Aorta (tissue), 5 donors: Measurements from ENCODE around the gene FHIP1B. TPM values are rescaled to one million over a fixed set of nuclear protein-coding genes. Genes with fewer than 3 reads are reported as not detected.

Experiments
- ATAC-seq: fragments of 200-7000 bp; cut with Tn5 transposase; one replicate; pipeline ENCODE4 v1.9.1; 2022; ENCODE audit warnings: moderate library complexity; ENCODE audit not compliant: low FRiP score
- DNase-seq, 2 donors: peaks; one replicate each; pipeline ENCODE4 v3.0.0-alpha.2; 2020
- H3K27ac ChIP-seq, 2 donors: one replicate each; pipeline ENCODE4 v1.5.1; 2013; ENCODE audit warnings: low read length in 2 of 2, mild to moderate bottlenecking in 2 of 2, moderate library complexity in 2 of 2, control low read depth in 1 of 2, inconsistent platforms in 1 of 2, low read depth in 1 of 2
- H3K27me3 ChIP-seq, 2 donors: one replicate each; pipeline ENCODE4 v1.6.1; 2013; ENCODE audit warnings: control low read depth in 1 of 2, low read length in 1 of 2, mild to moderate bottlenecking in 1 of 2, moderate library complexity in 1 of 2; ENCODE audit not compliant: insufficient read depth in 2 of 2, control insufficient read depth in 1 of 2
- H3K36me3 ChIP-seq, 2 donors: one replicate each; pipeline ENCODE4 v1.6.1; 2013; ENCODE audit warnings: control low read depth in 1 of 2, low read length in 1 of 2, mild to moderate bottlenecking in 1 of 2; ENCODE audit not compliant: insufficient read depth in 2 of 2, control insufficient read depth in 1 of 2
- H3K4me1 ChIP-seq, 2 donors: one replicate each; pipeline ENCODE4 v1.6.1; 2013; ENCODE audit warnings: low read length in 2 of 2, control low read depth in 1 of 2, mild to moderate bottlenecking in 1 of 2, moderate library complexity in 1 of 2; ENCODE audit not compliant: insufficient read depth in 2 of 2, control insufficient read depth in 1 of 2
- H3K4me3 ChIP-seq, 2 donors: one replicate each; pipeline ENCODE4 v1.5.1; 2013; ENCODE audit warnings: low read length in 2 of 2, control low read depth in 1 of 2, mild to moderate bottlenecking in 1 of 2
- H3K9me3 ChIP-seq: one replicate; pipeline ENCODE4 v1.6.1; 2013; ENCODE audit warnings: mild to moderate bottlenecking, low read length; ENCODE audit not compliant: control insufficient read depth
- WGBS, 2 donors: extraction: QIAGEN DNeasy Blood & Tissue Kit; methylation state at CpG; one replicate each; pipeline ENCODE4 v1.1.7; 2013; 5-methylcytosine and 5-hydroxymethylcytosine counted together
- intact Hi-C, 2 donors: fragments of 100-400 bp; cut with DNase I; formaldehyde crosslinking; loops; one replicate each; pipeline versions ENCODE4 v1.14.2 to v1.15.0; 2022
- polyA plus RNA-seq, 2 donors: library from polyadenylated mRNA; stranded (reverse); fragments of 200-250 nt; gene quantifications; one replicate each; pipeline ENCODE4 v1.2.3, GENCODE V29; 2013
- total RNA-seq, 2 donors: library from RNA; stranded (reverse); fragmentation: NEBNext Ultra II Directional; extraction: Animal tissue kit (Norgen Biotek cat#: 25700); gene quantifications; one replicate each; pipeline ENCODE4 v1.2.1, GENCODE V29; 2021
- donor health status: healthy with polysubstance abuse.
- donor health status: Bipolar disorder and iron deficiency.
- donor health status: DM: no; HTN: no; CAD: no.
- donor health status: DM: no; HTN: no; CAD: no.
- donor health status: DM: yes; HTN: yes; CAD: no.

Gene FHIP1B
- total and polyA plus RNA-seq, 4 donors, result 9.0 to 82.1 (median 32.9) TPM

DNA sequence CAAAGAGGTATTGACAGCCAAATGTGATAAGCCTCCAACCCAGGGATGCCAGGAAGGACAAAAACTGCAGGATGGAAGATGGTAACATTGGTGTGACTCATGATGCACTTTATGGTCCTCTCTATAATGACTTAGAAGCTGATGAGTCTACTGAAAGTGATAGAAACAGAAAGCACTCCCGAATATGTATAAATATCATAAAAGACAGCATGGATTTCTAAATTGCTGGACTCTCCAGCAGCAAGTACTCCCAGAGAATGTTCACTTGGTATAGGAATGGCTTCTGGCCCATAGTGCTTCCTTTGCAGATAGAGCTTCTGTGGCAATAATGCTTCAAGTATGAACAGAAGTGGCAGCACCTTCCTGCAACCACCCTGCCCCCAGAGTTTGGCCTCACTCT is 64.2 kb downstream of the FHIP1B start, which contains the start of gene OR52B2:
Gene OR52B2 (minus strand): TSS at position 101 of the 400 bp plus-strand sequence. CDS start 0 bp downstream, at position 101.
- Histone ChIP-seq H3K36me3 (no peaks in the 10 kb centered on the region), H3K27me3 (no peaks in the 10 kb centered on the region), H3K9me3 (no peaks in the 10 kb centered on the region), H3K4me1 (no peaks in the 10 kb centered on the region), H3K27ac (no peak within 1 kb of the TSS), H3K4me3 (no peak within 1 kb of the TSS)
- intact Hi-C loops, result no loop called here
- WGBS, 2 donors, result 81 to 84% methylated on average over 1 of the region's 1 CpG
- ATAC-seq (no peak), DNase-seq (no peak)

Other genes with a start within 250 kb of the FHIP1B start
- gene OR52L1, start 247.7 kb downstream of the FHIP1B start, total RNA-seq, result not detected
- gene OR52L1, start 247.7 kb downstream of the FHIP1B start, polyA plus RNA-seq, result not detected
- not detected for gene OR56A4, start 227.7 kb downstream of the FHIP1B start, total RNA-seq
- not detected for gene OR56A4, start 227.7 kb downstream of the FHIP1B start, polyA plus RNA-seq
- gene OR56A1, start 203.9 kb downstream of the FHIP1B start, total RNA-seq, result under 1 TPM in 1 of 2 donors, not detected in 1; 0.13 TPM
- gene OR56A1, start 203.9 kb downstream of the FHIP1B start, polyA plus RNA-seq, result not detected
- gene OR56B4, start 127.0 kb downstream of the FHIP1B start, total RNA-seq, result not detected
- gene OR56B4, start 127.0 kb downstream of the FHIP1B start, polyA plus RNA-seq, result not detected
- not detected for gene OR52B2, start 64.3 kb downstream of the FHIP1B start, total RNA-seq
- gene OR52B2, start 64.3 kb downstream of the FHIP1B start, polyA plus RNA-seq, result not detected
- not detected for gene OR52W1, start 35.4 kb downstream of the FHIP1B start, total RNA-seq
- not detected for gene OR52W1, start 35.4 kb downstream of the FHIP1B start, polyA plus RNA-seq
- not detected for gene C11orf42, start 29.1 kb downstream of the FHIP1B start, total RNA-seq
- not detected for gene C11orf42, start 29.1 kb downstream of the FHIP1B start, polyA plus RNA-seq
- under 1 TPM in 1 of 2 donors, not detected in 1; 0.33 TPM for gene CNGA4, start 4.5 kb upstream of the FHIP1B start, total RNA-seq
- gene CNGA4, start 4.5 kb upstream of the FHIP1B start, polyA plus RNA-seq, result under 1 TPM; 0.38 TPM
- not detected for gene CCKBR, start 25.2 kb upstream of the FHIP1B start, total RNA-seq
- not detected for gene CCKBR, start 25.2 kb upstream of the FHIP1B start, polyA plus RNA-seq
- gene CAVIN3, start 85.9 kb upstream of the FHIP1B start, total RNA-seq, result 100 to 1,000 TPM; 167 to 176 TPM
- gene CAVIN3, start 85.9 kb upstream of the FHIP1B start, polyA plus RNA-seq, result 100 to 1,000 TPM; 102 to 309 TPM
- 10 to 100 TPM; 29.2 to 40.4 TPM for gene SMPD1, start 155.8 kb upstream of the FHIP1B start, total RNA-seq
- gene SMPD1, start 155.8 kb upstream of the FHIP1B start, polyA plus RNA-seq, result 10 to 100 TPM; 10.0 to 45.5 TPM
- 10 to 100 TPM; 50.8 to 62.2 TPM for gene APBB1, start 184.5 kb upstream of the FHIP1B start, total RNA-seq
- gene APBB1, start 184.5 kb upstream of the FHIP1B start, polyA plus RNA-seq, result 100 to 1,000 TPM in 1 of 2 donors, 10 to 100 TPM in 1; 25.8 to 121 TPM
- gene HPX, start 206.4 kb upstream of the FHIP1B start, total RNA-seq, result 1 to 10 TPM; 3.0 to 6.0 TPM
- 1 to 10 TPM in 1 of 2 donors, under 1 TPM in 1; 0.50 to 1.1 TPM for gene HPX, start 206.4 kb upstream of the FHIP1B start, polyA plus RNA-seq
- gene TRIM3, start 239.3 kb upstream of the FHIP1B start, total RNA-seq, result 10 to 100 TPM; 28.6 to 35.5 TPM
- gene TRIM3, start 239.3 kb upstream of the FHIP1B start, polyA plus RNA-seq, result 10 to 100 TPM; 23.5 to 44.9 TPM
- 10 to 100 TPM; 40.8 to 46.0 TPM for gene ARFIP2, start 246.7 kb upstream of the FHIP1B start, total RNA-seq
- 10 to 100 TPM; 14.9 to 56.1 TPM for gene ARFIP2, start 246.7 kb upstream of the FHIP1B start, polyA plus RNA-seq
- gene TIMM10B, start 246.9 kb upstream of the FHIP1B start, total RNA-seq, result 10 to 100 TPM; 31.1 to 37.3 TPM
- gene TIMM10B, start 246.9 kb upstream of the FHIP1B start, polyA plus RNA-seq, result 10 to 100 TPM; 21.0 to 39.1 TPM